Subcutaneous adipose tissue (tissue), 4 donors: ENCODE measurements around the gene TSC22D4. TPM values are rescaled to one million over a fixed set of nuclear protein-coding genes. Genes with fewer than 3 reads are reported as not detected.

ENCODE experiments used
- CTCF ChIP-seq: fragments of 450-650 bp; IDR thresholded peaks from one replicate; pipeline ENCODE4 v1.5.1; 2016; ENCODE audit warnings: low read depth, mild to moderate bottlenecking, control low read depth, antibody characterized with exemption, moderate library complexity
- total RNA-seq, 4 donors: library from RNA; depleted of rRNA; stranded (reverse); fragments of >200 nt; gene quantifications; one replicate each; pipeline ENCODE4 v1.1.0, GENCODE V29; 2016

Gene TSC22D4
- total RNA-seq, 4 donors from 2014 or later = 17.0 to 35.6 (median 19.1) TPM

- TF ChIP-seq CTCF = no peak
Observed at GRCh38 chr7:100513212-100513810, 34.3 kb upstream of the TSC22D4 start.

DNA sequence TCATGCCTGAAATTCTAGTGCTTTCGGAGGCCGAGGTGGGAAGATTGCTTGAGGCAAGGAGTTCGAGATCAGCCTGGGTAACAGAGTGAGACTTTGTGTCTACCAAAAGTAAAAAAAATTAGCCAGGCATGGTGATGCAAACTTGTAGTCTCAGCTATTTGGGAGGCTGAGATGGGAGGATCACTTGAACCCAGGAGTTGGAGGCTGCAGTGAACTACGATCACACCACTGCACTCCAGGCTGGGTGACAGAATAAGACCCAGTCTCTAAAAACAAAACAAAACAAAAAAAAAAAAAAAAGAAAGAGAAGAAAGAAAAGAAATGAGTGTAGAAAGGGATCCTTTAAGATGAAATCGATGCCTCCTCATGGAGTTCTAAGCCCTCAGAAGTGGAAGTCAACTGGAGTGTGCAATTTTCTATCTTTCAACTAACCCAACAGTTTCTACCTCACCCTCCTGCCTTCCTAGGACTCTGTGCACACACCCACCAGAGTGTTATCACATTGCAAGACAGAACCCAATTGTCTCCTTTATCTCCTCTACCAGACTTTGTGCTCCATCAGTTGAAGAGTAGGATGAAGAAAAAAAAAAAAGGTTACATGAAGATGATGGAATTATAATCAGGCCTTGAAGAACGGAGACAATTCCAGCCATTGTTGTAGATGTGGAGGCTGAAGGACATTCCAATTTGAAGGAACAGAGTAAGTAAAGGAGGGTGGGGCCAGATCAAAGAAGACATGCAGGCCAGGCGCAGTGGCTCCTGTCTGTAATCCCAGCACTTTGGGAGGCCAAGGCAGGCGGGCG lies 31.6 kb upstream of the TSC22D4 start:
- no peak for TF ChIP-seq CTCF

DNA sequence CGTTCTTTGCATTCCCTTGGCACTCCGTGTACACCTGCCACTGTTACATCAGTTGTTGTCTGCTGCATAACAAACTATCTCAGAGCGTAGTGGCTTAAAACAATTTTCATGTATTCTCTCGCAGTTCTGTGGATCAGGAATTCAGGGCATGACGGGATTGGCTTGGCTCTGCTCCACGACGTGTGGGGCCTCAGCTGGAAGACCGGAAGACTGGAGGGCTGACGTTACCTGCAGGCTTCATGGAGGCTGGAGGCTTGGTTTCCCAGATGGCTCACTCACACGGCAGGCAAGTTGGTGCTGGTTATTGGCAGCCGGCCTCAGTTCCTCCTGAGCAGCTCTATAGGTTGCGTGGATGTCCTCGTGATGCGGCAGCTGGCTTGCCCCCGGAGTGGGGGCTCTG lies 30.2 kb upstream of the TSC22D4 start:
- TF ChIP-seq CTCF = no peak

DNA sequence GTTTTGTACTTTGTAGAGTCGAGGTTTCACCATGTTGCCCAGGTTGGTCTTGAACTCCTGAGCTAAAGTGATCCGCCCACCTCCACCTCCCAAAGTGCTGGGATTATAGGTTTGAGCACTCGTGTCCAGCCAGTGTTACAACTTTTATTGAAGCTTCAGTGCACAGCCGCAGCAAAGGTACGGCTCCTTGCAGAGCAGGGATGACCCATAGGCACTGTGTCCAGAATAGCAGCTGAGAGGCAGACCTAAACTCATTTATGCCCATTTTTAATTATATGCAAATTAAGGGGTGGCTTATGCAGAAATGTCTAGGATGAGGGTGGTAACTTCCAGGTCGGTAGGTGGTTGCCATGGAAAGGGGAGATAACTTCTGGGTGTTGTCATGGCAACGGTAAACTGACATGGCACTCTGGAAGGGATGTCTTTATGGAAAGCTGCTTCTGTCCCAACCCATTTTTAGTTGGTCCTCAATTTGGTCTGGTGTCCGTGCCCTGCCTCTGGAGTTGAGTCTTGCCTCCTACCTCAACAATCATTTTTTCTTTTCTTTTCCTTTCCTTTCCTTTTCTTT lies 27.4 kb upstream of the TSC22D4 start:
- TF ChIP-seq CTCF = no peak

- no peak for TF ChIP-seq CTCF
Observed at GRCh38 chr7:100504887-100505611, 26.0 kb upstream of the TSC22D4 start.

DNA sequence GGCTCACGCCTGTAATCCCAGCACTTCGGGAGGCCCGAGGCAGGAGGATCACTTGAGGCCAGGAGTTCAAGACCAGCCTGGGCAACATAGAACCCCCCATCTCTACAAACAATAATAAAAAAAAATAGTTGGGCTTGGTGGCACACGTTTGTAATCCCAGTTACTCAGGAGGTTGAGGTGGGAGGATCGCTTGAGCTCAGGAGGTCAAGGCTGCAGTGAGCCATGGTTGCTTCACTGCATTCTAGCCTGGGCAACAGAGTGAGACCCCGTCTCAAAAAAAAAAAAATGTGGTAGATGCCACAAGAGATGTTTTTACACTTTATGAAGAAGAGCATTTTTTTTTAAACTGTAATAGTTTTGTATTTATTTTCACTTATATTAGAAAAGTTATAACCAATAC lies 17.5 kb upstream of the TSC22D4 start:
- no peak for TF ChIP-seq CTCF
